IPS DF 4.7 (cell line): Measurements from ENCODE around the gene RALGPS1.

Experiments used
- DNase-seq: peaks from one replicate; pipeline ENCODE4 v3.0.0-alpha.2; 2013; ENCODE audit warnings: low spot score; ENCODE audit errors: extremely low read depth

RALGPS1 gene

GRCh38 chr9:127201071-127201541 lies 286.5 kb downstream of the RALGPS1 start:
- DNase-seq = no peak

GRCh38 chr9:127201731-127202130 lies 287.1 kb downstream of the RALGPS1 start:
- no peak for DNase-seq

GRCh38 chr9:127202461-127203169 lies 288.0 kb downstream of the RALGPS1 start:
- DNase-seq = no peak

GRCh38 chr9:127203681-127204327 lies 289.2 kb downstream of the RALGPS1 start:
- DNase-seq = no peak

- no peak for DNase-seq
These were observed 290.3 kb downstream of the RALGPS1 start for GRCh38 chr9:127204771-127205470.

GRCh38 chr9:127205952-127206351 lies 291.4 kb downstream of the RALGPS1 start:
- no peak for DNase-seq

GRCh38 chr9:127206666-127207065 lies 292.1 kb downstream of the RALGPS1 start:
- DNase-seq = no peak

GRCh38 chr9:127207734-127208410 lies 293.3 kb downstream of the RALGPS1 start:
- no peak for DNase-seq

GRCh38 chr9:127208416-127208815 lies 293.8 kb downstream of the RALGPS1 start:
- DNase-seq = no peak

- no peak for DNase-seq
These were observed 294.6 kb downstream of the RALGPS1 start for GRCh38 chr9:127209220-127209619.

GRCh38 chr9:127209948-127210640 lies 295.5 kb downstream of the RALGPS1 start:
- no peak for DNase-seq

- no peak for DNase-seq
These were observed 296.5 kb downstream of the RALGPS1 start for GRCh38 chr9:127210851-127211730.

GRCh38 chr9:127211983-127212382 lies 297.4 kb downstream of the RALGPS1 start:
- no peak for DNase-seq

- DNase-seq = no peak
These were observed 297.9 kb downstream of the RALGPS1 start for GRCh38 chr9:127212453-127212852.

GRCh38 chr9:127213859-127214258 lies 299.3 kb downstream of the RALGPS1 start:
- DNase-seq = no peak

- no peak for DNase-seq
These were observed 300.1 kb downstream of the RALGPS1 start for GRCh38 chr9:127214421-127215267.

- DNase-seq = no peak
These were observed 301.0 kb downstream of the RALGPS1 start for GRCh38 chr9:127215268-127216209.
